HG03025 (cell line): ENCODE results near the gene ZFPM1.
"Not testable (repeated sequence)": the region's sequence is repeated elsewhere in the genome, so short reads cannot be mapped to it uniquely, and the experiment has no call there.

ENCODE experiments used
- ATAC-seq: cut with Tn5 transposase; IDR thresholded peaks from one replicate; pipeline ENCODE4 v1.9.1; 2021; ENCODE audit warnings: mild to moderate bottlenecking, moderate library complexity; ENCODE audit not compliant: unreplicated experiment, low FRiP score

ZFPM1 gene

GRCh38 chr16:88478889-88479792 is 26.1 kb downstream of the ZFPM1 start:
- no peak for ATAC-seq

- ATAC-seq = no peak
These were observed 27.0 kb downstream of the ZFPM1 start for GRCh38 chr16:88479793-88480760.

GRCh38 chr16:88480829-88481228 is 27.7 kb downstream of the ZFPM1 start:
- no peak for ATAC-seq

GRCh38 chr16:88481851-88482250 is 28.8 kb downstream of the ZFPM1 start:
- ATAC-seq = no peak

GRCh38 chr16:88482630-88483391 is 29.7 kb downstream of the ZFPM1 start:
- no peak for ATAC-seq

GRCh38 chr16:88483392-88483641 is 30.2 kb downstream of the ZFPM1 start:
- no peak for ATAC-seq

GRCh38 chr16:88484505-88485365 is 31.7 kb downstream of the ZFPM1 start:
- ATAC-seq = no peak

- ATAC-seq = not testable (repeated sequence)
These were observed 32.3 kb downstream of the ZFPM1 start for GRCh38 chr16:88485366-88485741.

GRCh38 chr16:88486398-88487123 is 33.5 kb downstream of the ZFPM1 start:
- no peak for ATAC-seq

GRCh38 chr16:88487124-88487432 is 34.0 kb downstream of the ZFPM1 start:
- ATAC-seq = no peak

GRCh38 chr16:88487920-88488851 is 35.1 kb downstream of the ZFPM1 start:
- ATAC-seq = no peak

GRCh38 chr16:88489163-88489741 is 36.2 kb downstream of the ZFPM1 start:
- ATAC-seq = no peak

GRCh38 chr16:88491001-88491559 is 38.0 kb downstream of the ZFPM1 start:
- no peak for ATAC-seq

GRCh38 chr16:88491560-88492310 is 38.7 kb downstream of the ZFPM1 start:
- ATAC-seq = no peak

- ATAC-seq = no peak
These were observed 40.8 kb downstream of the ZFPM1 start for GRCh38 chr16:88493879-88494278.

GRCh38 chr16:88494335-88495154 is 41.5 kb downstream of the ZFPM1 start:
- ATAC-seq = no peak
